ENCODE measurements around the gene UNC5C.
A peak's percentile ranks its signal among the peaks of the same experiment; 100 is the strongest.

UNC5C gene

GRCh38 chr4:95255396-95256107 is 293.2 kb downstream of the UNC5C start:
- Histone ChIP-seq H3K79me1 (ENCODE audit: low read length) (no peaks in the 10 kb centered on the region), H3K27ac (ENCODE audit: low read depth, low read length) (no peak overlapping the region), H3K4me1 (ENCODE audit: control insufficient read depth, low read depth, low read length) (no peaks in the 10 kb centered on the region), H3K36me3 (ENCODE audit: control insufficient read depth, insufficient read depth, low read length) (no peaks in the 10 kb centered on the region), H3K27me3 (ENCODE audit: insufficient read depth, low read length, poor library complexity) (no peaks in the 10 kb centered on the region), H2BK15ac (replicated peaks; ENCODE audit: low read depth) (no peak overlapping the region), H4K5ac (ENCODE audit: low read length) (no peak overlapping the region), H2BK120ac (ENCODE audit: low read depth, low read length) (no peak overlapping the region), H3K4ac (ENCODE audit: low read depth, low read length) (no peak overlapping the region), H4K8ac (ENCODE audit: low read depth, low read length) (no peak overlapping the region), H2AK5ac (ENCODE audit: low read length) (no peak overlapping the region), H3K18ac (ENCODE audit: low read length) (no peak overlapping the region), H3K79me2 (ENCODE audit: control insufficient read depth, insufficient read depth, low read length) (no peaks in the 10 kb centered on the region), H3K4me2 (ENCODE audit: low read length) (no peak overlapping the region), H3K56ac (ENCODE audit: low read length) (no peak overlapping the region), H3K23ac (ENCODE audit: low read length) (no peak overlapping the region), H2BK5ac (ENCODE audit: low read length) (no peak overlapping the region), H3K4me3 (ENCODE audit: low read length) (no peak overlapping the region), H3K9ac (ENCODE audit: low read length) (no peak overlapping the region)
- DNase-seq: no peak
- no CpG with 5 or more reads among the region's 8 CpGs for WGBS (ENCODE audit: extremely low coverage, insufficient coverage, low lambda C conversion rate)

GRCh38 chr4:95251568-95251967 is 297.2 kb downstream of the UNC5C start:
- H3K27me3 ChIP-seq (ENCODE audit: insufficient read depth, low read length, poor library complexity): no peaks in the 10 kb centered on the region
- H4K5ac ChIP-seq (ENCODE audit: low read length): no peak overlapping the region
- H2AK5ac ChIP-seq (ENCODE audit: low read length): no peak overlapping the region
- WGBS (ENCODE audit: extremely low coverage, insufficient coverage, low lambda C conversion rate): no CpG with 5 or more reads among the region's 2 CpGs
- H3K36me3 ChIP-seq (ENCODE audit: control insufficient read depth, insufficient read depth, low read length): no peaks in the 10 kb centered on the region
- no peak overlapping the region for H3K9ac ChIP-seq (ENCODE audit: low read length)
- no peak overlapping the region for H3K18ac ChIP-seq (ENCODE audit: low read length)
- H3K23ac ChIP-seq (ENCODE audit: low read length): no peak overlapping the region
- no peak overlapping the region for H3K56ac ChIP-seq (ENCODE audit: low read length)
- no peak overlapping the region for H2BK15ac ChIP-seq (replicated peaks; ENCODE audit: low read depth)
- H3K4ac ChIP-seq (ENCODE audit: low read depth, low read length): no peak overlapping the region
- H4K8ac ChIP-seq (ENCODE audit: low read depth, low read length): no peak overlapping the region
- H3K79me1 ChIP-seq (ENCODE audit: low read length): no peaks in the 10 kb centered on the region
- no peak overlapping the region for H3K4me2 ChIP-seq (ENCODE audit: low read length)
- H3K4me1 ChIP-seq (ENCODE audit: control insufficient read depth, low read depth, low read length): no peaks in the 10 kb centered on the region
- H3K4me3 ChIP-seq (ENCODE audit: low read length): no peak overlapping the region
- no peak overlapping the region for H3K27ac ChIP-seq (ENCODE audit: low read depth, low read length)
- H3K79me2 ChIP-seq (ENCODE audit: control insufficient read depth, insufficient read depth, low read length): no peaks in the 10 kb centered on the region
- DNase-seq: no peak
- no peak overlapping the region for H2BK120ac ChIP-seq (ENCODE audit: low read depth, low read length)
- H2BK5ac ChIP-seq (ENCODE audit: low read length): no peak overlapping the region

GRCh38 chr4:95250544-95251137 is 298.1 kb downstream of the UNC5C start:
- no peaks in the 10 kb centered on the region for H3K27me3 ChIP-seq (ENCODE audit: insufficient read depth, low read length, poor library complexity)
- H3K4me1 ChIP-seq (ENCODE audit: control insufficient read depth, low read depth, low read length): no peaks in the 10 kb centered on the region
- H3K4ac ChIP-seq (ENCODE audit: low read depth, low read length): no peak overlapping the region
- no peak overlapping the region for H2AK5ac ChIP-seq (ENCODE audit: low read length)
- no peak overlapping the region for H3K23ac ChIP-seq (ENCODE audit: low read length)
- no peak overlapping the region for H3K18ac ChIP-seq (ENCODE audit: low read length)
- no peak overlapping the region for H3K9ac ChIP-seq (ENCODE audit: low read length)
- no peak for DNase-seq
- H2BK15ac ChIP-seq (replicated peaks; ENCODE audit: low read depth): no peak overlapping the region
- no peak overlapping the region for H2BK5ac ChIP-seq (ENCODE audit: low read length)
- H3K79me2 ChIP-seq (ENCODE audit: control insufficient read depth, insufficient read depth, low read length): no peaks in the 10 kb centered on the region
- H3K56ac ChIP-seq (ENCODE audit: low read length): no peak overlapping the region
- H3K4me2 ChIP-seq (ENCODE audit: low read length): no peak overlapping the region
- no peak overlapping the region for H4K8ac ChIP-seq (ENCODE audit: low read depth, low read length)
- no peak overlapping the region for H3K27ac ChIP-seq (ENCODE audit: low read depth, low read length)
- no peaks in the 10 kb centered on the region for H3K79me1 ChIP-seq (ENCODE audit: low read length)
- no peaks in the 10 kb centered on the region for H3K36me3 ChIP-seq (ENCODE audit: control insufficient read depth, insufficient read depth, low read length)
- H3K4me3 ChIP-seq (ENCODE audit: low read length): no peak overlapping the region
- no peak overlapping the region for H4K5ac ChIP-seq (ENCODE audit: low read length)
- no CpG with 5 or more reads among the region's 7 CpGs for WGBS (ENCODE audit: extremely low coverage, insufficient coverage, low lambda C conversion rate)
- no peak overlapping the region for H2BK120ac ChIP-seq (ENCODE audit: low read depth, low read length)

GRCh38 chr4:95249426-95250021 is 299.2 kb downstream of the UNC5C start:
- H2BK120ac ChIP-seq (ENCODE audit: low read depth, low read length): no peak overlapping the region
- H3K9ac ChIP-seq (ENCODE audit: low read length): no peak overlapping the region
- no peaks in the 10 kb centered on the region for H3K36me3 ChIP-seq (ENCODE audit: control insufficient read depth, insufficient read depth, low read length)
- no peak overlapping the region for H4K5ac ChIP-seq (ENCODE audit: low read length)
- H3K18ac ChIP-seq (ENCODE audit: low read length): no peak overlapping the region
- no peaks in the 10 kb centered on the region for H3K4me1 ChIP-seq (ENCODE audit: control insufficient read depth, low read depth, low read length)
- no peak overlapping the region for H3K23ac ChIP-seq (ENCODE audit: low read length)
- H4K8ac ChIP-seq (ENCODE audit: low read depth, low read length): no peak overlapping the region
- no peak overlapping the region for H3K4me3 ChIP-seq (ENCODE audit: low read length)
- no peaks in the 10 kb centered on the region for H3K79me2 ChIP-seq (ENCODE audit: control insufficient read depth, insufficient read depth, low read length)
- no peak overlapping the region for H2BK15ac ChIP-seq (replicated peaks; ENCODE audit: low read depth)
- H3K4ac ChIP-seq (ENCODE audit: low read depth, low read length): no peak overlapping the region
- no peaks in the 10 kb centered on the region for H3K27me3 ChIP-seq (ENCODE audit: insufficient read depth, low read length, poor library complexity)
- no peak overlapping the region for H3K56ac ChIP-seq (ENCODE audit: low read length)
- DNase-seq: peak; percentile 27
- H2AK5ac ChIP-seq (ENCODE audit: low read length): no peak overlapping the region
- WGBS (ENCODE audit: extremely low coverage, insufficient coverage, low lambda C conversion rate): no CpG with 5 or more reads among the region's 3 CpGs
- H3K27ac ChIP-seq (ENCODE audit: low read depth, low read length): no peak overlapping the region
- no peaks in the 10 kb centered on the region for H3K79me1 ChIP-seq (ENCODE audit: low read length)
- no peak overlapping the region for H3K4me2 ChIP-seq (ENCODE audit: low read length)
- no peak overlapping the region for H2BK5ac ChIP-seq (ENCODE audit: low read length)

- H2BK5ac ChIP-seq (ENCODE audit: low read length): no peak overlapping the region
- H3K4me3 ChIP-seq (ENCODE audit: low read length): no peak overlapping the region
- H3K9ac ChIP-seq (ENCODE audit: low read length): no peak overlapping the region
- H3K36me3 ChIP-seq (ENCODE audit: control insufficient read depth, insufficient read depth, low read length): no peaks in the 10 kb centered on the region
- no peak overlapping the region for H2BK120ac ChIP-seq (ENCODE audit: low read depth, low read length)
- no peak overlapping the region for H4K8ac ChIP-seq (ENCODE audit: low read depth, low read length)
- DNase-seq: no peak
- H3K4me2 ChIP-seq (ENCODE audit: low read length): no peak overlapping the region
- WGBS (ENCODE audit: extremely low coverage, insufficient coverage, low lambda C conversion rate): no CpG with 5 or more reads among the region's 1 CpG
- no peak overlapping the region for H3K4ac ChIP-seq (ENCODE audit: low read depth, low read length)
- no peak overlapping the region for H4K5ac ChIP-seq (ENCODE audit: low read length)
- no peak overlapping the region for H2AK5ac ChIP-seq (ENCODE audit: low read length)
- no peaks in the 10 kb centered on the region for H3K79me2 ChIP-seq (ENCODE audit: control insufficient read depth, insufficient read depth, low read length)
- no peak overlapping the region for H3K27ac ChIP-seq (ENCODE audit: low read depth, low read length)
- H3K18ac ChIP-seq (ENCODE audit: low read length): no peak overlapping the region
- H3K4me1 ChIP-seq (ENCODE audit: control insufficient read depth, low read depth, low read length): no peaks in the 10 kb centered on the region
- no peak overlapping the region for H3K56ac ChIP-seq (ENCODE audit: low read length)
- no peak overlapping the region for H2BK15ac ChIP-seq (replicated peaks; ENCODE audit: low read depth)
- no peaks in the 10 kb centered on the region for H3K27me3 ChIP-seq (ENCODE audit: insufficient read depth, low read length, poor library complexity)
- no peak overlapping the region for H3K23ac ChIP-seq (ENCODE audit: low read length)
- H3K79me1 ChIP-seq (ENCODE audit: low read length): no peaks in the 10 kb centered on the region
Observed at GRCh38 chr4:95248720-95249425, 299.9 kb downstream of the UNC5C start.

Measured in mesendoderm (in vitro differentiated cells).